GM20000 (cell line): ENCODE data around the gene MTOR.
"Not testable (repeated sequence)": the region's sequence is repeated elsewhere in the genome, so short reads cannot be mapped to it uniquely, and the experiment has no call there.

Experiments used
- DNase-seq: peaks from one replicate; pipeline ENCODE4 v3.0.0; 2012; ENCODE audit warnings: low spot score
- TF ChIP-seq, protein P1 (sequence below): IDR thresholded peaks from 2 replicates; pipeline ENCODE4 v1.5.1; 2012; ENCODE audit warnings: mild to moderate bottlenecking, control low read depth; ENCODE audit errors: extremely low read depth, missing control alignments

Gene MTOR

GRCh38 chr1:11064942-11065341 lies 197.4 kb downstream of the MTOR start:
- TF ChIP-seq, protein P1, sequence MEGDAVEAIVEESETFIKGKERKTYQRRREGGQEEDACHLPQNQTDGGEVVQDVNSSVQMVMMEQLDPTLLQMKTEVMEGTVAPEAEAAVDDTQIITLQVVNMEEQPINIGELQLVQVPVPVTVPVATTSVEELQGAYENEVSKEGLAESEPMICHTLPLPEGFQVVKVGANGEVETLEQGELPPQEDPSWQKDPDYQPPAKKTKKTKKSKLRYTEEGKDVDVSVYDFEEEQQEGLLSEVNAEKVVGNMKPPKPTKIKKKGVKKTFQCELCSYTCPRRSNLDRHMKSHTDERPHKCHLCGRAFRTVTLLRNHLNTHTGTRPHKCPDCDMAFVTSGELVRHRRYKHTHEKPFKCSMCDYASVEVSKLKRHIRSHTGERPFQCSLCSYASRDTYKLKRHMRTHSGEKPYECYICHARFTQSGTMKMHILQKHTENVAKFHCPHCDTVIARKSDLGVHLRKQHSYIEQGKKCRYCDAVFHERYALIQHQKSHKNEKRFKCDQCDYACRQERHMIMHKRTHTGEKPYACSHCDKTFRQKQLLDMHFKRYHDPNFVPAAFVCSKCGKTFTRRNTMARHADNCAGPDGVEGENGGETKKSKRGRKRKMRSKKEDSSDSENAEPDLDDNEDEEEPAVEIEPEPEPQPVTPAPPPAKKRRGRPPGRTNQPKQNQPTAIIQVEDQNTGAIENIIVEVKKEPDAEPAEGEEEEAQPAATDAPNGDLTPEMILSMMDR = no peak
- DNase-seq = no peak

DNA sequence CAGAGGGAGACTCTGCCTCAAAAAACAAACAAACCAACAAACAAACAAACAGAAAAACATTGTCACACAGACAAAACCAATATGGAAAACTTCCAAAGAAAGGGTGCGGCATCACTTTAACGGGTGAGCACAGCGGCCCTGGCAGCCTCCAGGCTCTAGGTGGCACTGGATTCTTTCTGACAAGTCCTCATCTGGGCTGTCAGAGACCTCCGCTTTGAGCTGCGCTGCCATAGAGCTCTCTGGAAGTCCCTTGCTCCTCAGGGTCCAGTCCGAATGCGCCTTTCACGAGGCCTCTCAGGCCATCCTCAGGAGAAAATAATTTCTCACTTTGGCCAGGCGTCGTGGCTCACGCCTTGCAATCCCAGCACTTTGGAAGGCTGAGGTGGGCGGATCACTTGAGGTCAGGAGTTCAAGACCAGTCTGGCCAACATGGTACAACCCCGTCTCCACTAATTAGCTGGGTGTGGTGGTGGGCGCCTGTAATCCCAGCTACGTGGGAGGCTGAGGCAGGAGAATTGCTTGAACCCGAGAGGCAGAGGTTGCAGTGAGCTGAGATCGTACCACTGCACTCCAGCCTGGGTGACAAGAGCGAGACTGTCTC lies 198.3 kb downstream of the MTOR start:
- DNase-seq = not testable (repeated sequence)
- TF ChIP-seq, protein P1 = peak; percentile 5

GRCh38 chr1:11062965-11063401 lies 199.4 kb downstream of the MTOR start:
- TF ChIP-seq, protein P1 = no peak
- DNase-seq = peak; percentile 74

DNA sequence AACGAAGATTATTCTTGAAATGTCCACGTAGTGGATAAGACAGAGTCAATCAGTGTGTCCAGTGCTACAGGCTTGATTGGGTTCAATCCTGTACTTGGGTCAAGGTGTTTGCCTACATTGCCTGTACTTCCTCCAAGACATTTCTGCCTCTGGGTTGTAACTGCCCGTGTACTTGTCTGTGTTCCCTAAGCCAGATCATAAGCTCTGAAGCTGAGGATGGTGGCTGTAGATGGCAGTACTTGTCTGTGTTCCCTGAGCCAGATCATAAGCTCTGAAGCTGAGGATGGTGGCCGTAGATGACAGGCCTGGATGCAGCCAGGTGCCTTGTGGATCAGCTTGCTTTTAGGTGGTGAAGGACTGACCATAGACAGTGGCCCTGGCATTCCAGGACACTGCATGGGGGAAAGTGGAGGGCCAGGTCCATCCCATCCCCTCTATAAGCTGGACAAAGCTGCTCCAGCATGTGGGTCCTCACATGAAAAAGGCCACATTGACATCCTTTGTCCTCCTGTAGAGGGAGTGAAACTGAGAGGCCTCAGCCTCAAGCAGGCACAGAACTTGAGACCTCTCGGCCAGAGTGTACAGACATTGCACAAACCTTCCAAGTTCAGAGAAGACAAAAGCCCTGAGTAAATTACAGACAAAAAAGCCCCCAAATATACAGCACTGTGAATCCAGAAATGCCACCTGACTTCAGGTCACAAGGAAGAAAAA lies 200.5 kb downstream of the MTOR start:
- DNase-seq = no peak
- TF ChIP-seq, protein P1 = no peak

- DNase-seq = peak; percentile 100
- TF ChIP-seq, protein P1 = no peak
These were observed 202.2 kb downstream of the MTOR start, which contains the start of gene SRM for GRCh38 chr1:11059968-11060830. Gene SRM (minus strand): TSS chr1:11060018. CDS start chr1:11059943, 75 bp downstream.

DNA sequence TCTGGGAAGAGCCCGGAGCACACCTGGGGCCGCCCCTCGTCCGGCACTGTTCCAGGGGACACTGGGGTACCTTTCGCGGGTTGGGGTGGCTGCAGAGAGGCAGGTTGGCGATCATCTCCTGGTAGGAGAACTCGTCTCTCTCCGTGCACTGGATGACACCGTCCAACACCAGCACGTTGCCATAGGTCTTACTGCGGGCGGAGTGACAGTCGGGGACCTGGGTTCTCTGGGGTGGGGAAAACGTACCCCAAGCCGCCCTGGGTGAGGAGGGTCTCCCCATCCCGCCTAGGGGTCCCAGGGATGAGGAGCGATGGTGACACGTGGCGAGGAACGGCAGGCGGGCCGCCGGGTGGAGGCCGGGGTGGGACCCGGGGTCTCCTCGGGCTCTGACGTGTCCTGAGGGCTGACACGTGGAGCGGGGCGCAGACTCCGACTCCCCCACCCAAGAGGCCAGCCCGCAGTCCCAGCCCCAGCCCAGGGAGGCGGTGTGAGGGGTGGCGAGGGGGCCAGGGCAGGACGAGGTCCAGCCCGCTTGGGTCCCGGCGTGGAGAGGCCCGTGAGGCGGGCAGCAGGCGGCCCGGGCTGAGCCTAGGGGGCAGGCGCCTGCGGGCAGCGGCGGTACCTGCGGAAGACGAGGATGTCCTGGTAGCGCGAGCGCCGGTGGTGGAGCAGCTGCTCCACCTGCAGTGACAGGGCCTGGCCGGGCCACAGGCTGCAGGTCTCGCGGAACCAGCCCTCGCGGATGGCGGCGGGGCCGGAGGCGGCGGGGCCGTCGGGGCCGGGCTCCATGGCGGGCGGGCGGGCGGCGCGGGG lies 203.0 kb downstream of the MTOR start:
- TF ChIP-seq, protein P1 = no peak
- DNase-seq = no peak
